ENCODE measurements around the gene SLIT3. TPM values are rescaled to one million over a fixed set of nuclear protein-coding genes. Genes with fewer than 3 reads are reported as not detected.

The SLIT3 gene
- total and polyA plus RNA-seq, 2 donors (not counting 3 experiments of a cell fraction or from before 2014, with no cell fraction given): 0.90 to 1.0 TPM

- H3K79me2 ChIP-seq (ENCODE audit: control insufficient read depth, insufficient read depth, low read length): no peaks in the 10 kb centered on the region
- no peak overlapping the region for H3K4me2 ChIP-seq (ENCODE audit: insufficient read depth, low read length)
- dilution Hi-C loops (cut with MboI; ENCODE audit: extremely low pct_ligation_motif_present, low sequenced_read_pairs): no loop called here
- no peaks in the 10 kb centered on the region for H3K4me1 ChIP-seq (ENCODE audit: control insufficient read depth, extremely low read depth, insufficient read depth, low read length)
- DNase-seq (ENCODE audit: low read depth, low spot score): no peak
- H2AFZ ChIP-seq (ENCODE audit: low read depth, low read length): no peak overlapping the region
- H3K27me3 ChIP-seq (ENCODE audit: control insufficient read depth in 2 of 2, insufficient read depth in 2 of 2, low read length in 2 of 2): no peaks in the 10 kb centered on the region
- H3K27ac ChIP-seq (ENCODE audit: insufficient read depth, low read depth, low read length): no peak overlapping the region
- no peak for FAIRE-seq
- H4K20me1 ChIP-seq (replicated peaks; ENCODE audit: control insufficient read depth, extremely low read depth, insufficient read depth, low read length): no peaks in the 10 kb centered on the region
- no peak overlapping the region for H3K9ac ChIP-seq (replicated peaks; ENCODE audit: extremely low read depth, insufficient read depth, low read length)
- BruUV-seq (replicated peaks): no TSS peak
- POLR2A ChIA-PET: no interaction called here
- TF ChIP-seq GATA2 (IDR thresholded peaks at IDR 0.05; ENCODE audit: insufficient read depth, insufficient read length, low read depth, low read length) (no peak), MYC (IDR thresholded peaks at IDR 0.05; ENCODE audit: low read depth, low read length) (no peak), POLR2AphosphoS5 (IDR thresholded peaks at IDR 0.05; ENCODE audit: insufficient read depth, low read depth, low read length) (no peak), FOS (IDR thresholded peaks at IDR 0.05; ENCODE audit: borderline replicate concordance, insufficient read depth, low read length) (no peak), POLR2A (IDR thresholded peaks at IDR 0.05; ENCODE audit: low read depth, low read length) (no peak), EZH2 (IDR thresholded peaks at IDR 0.05; ENCODE audit: borderline replicate concordance, low read depth, low read length, severe bottlenecking) (no peak), MAX (IDR thresholded peaks at IDR 0.05; ENCODE audit: insufficient read depth, insufficient read length) (no peak), JUN (IDR thresholded peaks at IDR 0.05; ENCODE audit: borderline replicate concordance, insufficient read depth, insufficient read length, low read depth) (no peak), CTCF (IDR thresholded peaks at IDR 0.05; ENCODE audit: extremely low read depth in 1 of 2, insufficient read depth in 1 of 2, low read depth in 1 of 2, low read length in 2 of 2) (no peak)
- CTCF ChIA-PET: no interaction called here
- H3K9me3 ChIP-seq (replicated peaks; ENCODE audit: control insufficient read depth, insufficient read depth, low read length): no peaks in the 10 kb centered on the region
- no peaks in the 10 kb centered on the region for H3K9me1 ChIP-seq (replicated peaks; ENCODE audit: control insufficient read depth, extremely low read depth, insufficient read depth, low read length)
- no peak overlapping the region for H3K4me3 ChIP-seq (replicated peaks in 1 of 3; ENCODE audit: insufficient read depth in 1 of 3, low read depth in 1 of 3, low read length in 3 of 3)
- no peaks in the 10 kb centered on the region for H3K36me3 ChIP-seq (ENCODE audit: control insufficient read depth in 2 of 2, extremely low read depth in 1 of 2, insufficient read depth in 2 of 2, low read length in 2 of 2)
- intact Hi-C loops (cut with micrococcal nuclease): no loop called here
These were observed 491.7 kb downstream of the SLIT3 start for GRCh38 chr5:168809218-168809617.
